SK-MEL-5 (cell line): ENCODE measurements around the gene CNGA3. TPM values are rescaled to one million over a fixed set of nuclear protein-coding genes. Genes with fewer than 3 reads are reported as not detected.
"Not testable (repeated sequence)": the region's sequence is repeated elsewhere in the genome, so short reads cannot be mapped to it uniquely, and the experiment has no call there.

Source experiments
- DNase-seq: peaks from one replicate; pipeline ENCODE4 v3.0.0-alpha.2; 2016; ENCODE audit warnings: low read depth, low spot score
- in situ Hi-C: cut with HindIII; loops from 2 replicates; pipeline ENCODE4 v1.10.0; 2016; ENCODE audit warnings: low sequenced_read_pairs, high pct_unique_total_duplicates, low pct_unique_long_range_greater_than_20kb
- polyA plus RNA-seq, 2 experiments: library from polyadenylated mRNA; depleted of rRNA; stranded (reverse); fragments of >200 nt; gene quantifications; 2 replicates each; pipeline ENCODE4 v1.2.3, GENCODE V29; 2015
- total RNA-seq: library from RNA; depleted of rRNA; stranded (reverse); fragments of >200 nt; shearing (Covaris generic); gene quantifications from 2 replicates; pipeline ENCODE4 v1.2.3, GENCODE V29; 2014; rRNA removed

The CNGA3 gene
- total RNA-seq: not detected in 2 replicates
- polyA plus RNA-seq (2015; cell fraction: cytosol; rRNA removed): not detected in 2 replicates
- polyA plus RNA-seq (2015; cell fraction: nucleus; rRNA removed): not detected in 2 replicates

DNA sequence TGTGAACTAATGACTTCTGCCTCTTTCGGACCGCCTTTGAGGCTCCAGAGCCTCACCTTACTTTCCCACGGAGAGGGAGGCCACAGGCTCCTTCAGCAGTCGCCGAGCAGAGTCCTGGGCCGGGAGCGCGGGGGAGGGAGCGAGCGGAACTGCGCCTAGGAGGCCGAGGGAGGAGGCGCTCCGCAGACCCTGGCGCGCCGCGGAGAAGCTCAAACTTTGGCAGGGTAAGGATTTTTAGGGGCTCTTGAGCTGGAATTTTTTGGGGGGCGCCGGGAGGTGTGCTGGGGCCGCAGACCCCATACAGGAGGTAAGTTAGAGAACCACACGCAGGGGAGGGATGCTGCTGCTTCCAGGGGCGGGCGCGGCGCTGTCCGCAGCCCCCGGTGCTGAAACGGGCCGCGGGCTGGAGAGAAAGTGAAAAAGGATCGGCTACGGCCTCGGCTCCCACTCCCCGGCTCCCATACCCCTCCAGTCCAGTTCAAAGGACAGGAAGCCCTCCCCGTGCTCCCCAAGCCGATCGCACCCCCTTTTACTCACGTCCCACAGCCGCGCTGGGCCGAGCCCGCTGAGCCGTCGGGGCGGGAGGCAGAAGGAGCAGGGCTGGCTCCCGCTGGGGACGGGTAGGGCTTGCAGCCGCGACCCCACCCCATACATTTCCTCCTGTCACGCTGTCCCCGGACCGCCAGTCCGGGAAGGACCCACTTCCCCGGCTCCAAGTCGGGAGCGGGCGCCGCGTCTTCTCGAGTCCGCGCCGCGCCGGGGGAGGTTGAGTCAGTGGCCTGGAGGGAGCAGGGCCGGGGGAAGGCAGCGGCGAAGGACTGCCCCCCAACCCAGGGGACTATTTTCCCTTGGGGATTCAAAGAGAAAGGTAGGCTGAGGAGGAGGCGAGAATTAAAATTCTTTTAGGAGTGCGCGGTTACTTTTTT, at the start of gene CNGA3:
CNGA3 (plus strand) TSS at position 146 of the 926 bp plus-strand sequence. CDS start 23,520 bp downstream, outside the sequence.
- no peak for DNase-seq
- in situ Hi-C loops: no loop called here

GRCh38 chr2:98297817-98298682, 48.2 kb upstream of the CNGA3 start:
- DNase-seq: no peak
- in situ Hi-C loops: no loop called here

GRCh38 chr2:98298683-98299164, 47.5 kb upstream of the CNGA3 start:
- DNase-seq: no peak
- in situ Hi-C loops: no loop called here

- no peak for DNase-seq
- in situ Hi-C loops: no loop called here
These were observed 46.9 kb upstream of the CNGA3 start for GRCh38 chr2:98299211-98299905.

- DNase-seq: no peak
- in situ Hi-C loops: no loop called here
These were observed 45.9 kb upstream of the CNGA3 start for GRCh38 chr2:98300141-98300874.

DNA sequence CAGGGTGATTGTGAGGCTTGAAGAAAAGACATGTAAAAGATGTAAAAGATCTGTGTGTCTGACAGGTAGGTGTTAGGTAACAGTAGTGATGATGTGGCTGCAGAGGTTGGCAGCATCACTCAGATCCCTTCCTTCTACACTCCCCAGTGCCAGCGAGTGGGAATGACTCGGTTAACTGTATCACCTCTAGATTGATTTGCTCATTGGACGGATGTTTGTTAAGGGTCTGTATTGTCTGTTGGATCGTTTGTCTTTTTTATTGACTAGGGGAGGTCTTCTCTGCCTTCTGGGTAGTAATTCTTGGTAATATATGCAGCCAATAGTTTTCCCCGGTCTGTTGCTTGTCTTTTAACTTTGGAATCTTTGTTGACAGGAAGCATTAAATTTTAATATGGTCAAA, 44.8 kb upstream of the CNGA3 start:
- no peak for DNase-seq
- in situ Hi-C loops: no loop called here

- DNase-seq, in situ Hi-C loops: not testable (repeated sequence)
These were observed 39.0 kb upstream of the CNGA3 start for GRCh38 chr2:98307131-98307696.

- DNase-seq: no peak
- in situ Hi-C loops: no loop called here
These were observed 38.2 kb upstream of the CNGA3 start for GRCh38 chr2:98308068-98308467.

DNA sequence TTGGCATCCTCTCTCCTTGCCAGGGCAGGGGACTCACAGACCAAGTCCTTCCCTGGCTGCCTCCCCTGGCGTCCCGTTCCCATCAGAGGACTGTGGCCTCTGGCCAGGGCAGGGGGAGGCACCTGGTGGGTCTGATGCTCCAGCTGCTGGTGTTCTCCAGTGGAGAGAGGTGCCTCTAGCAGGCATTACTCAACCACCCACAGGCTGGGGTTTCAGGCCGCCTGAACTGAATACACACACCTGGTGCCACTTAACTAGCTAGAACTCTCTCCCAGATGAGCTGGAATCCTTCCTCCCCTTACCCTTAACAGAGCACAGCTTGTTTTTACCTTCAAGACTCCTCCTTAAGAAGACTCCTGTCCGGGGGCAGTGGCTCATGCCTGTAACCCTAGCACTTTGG, 37.7 kb upstream of the CNGA3 start:
- no peak for DNase-seq
- in situ Hi-C loops: no loop called here

- no peak for DNase-seq
These were observed 36.7 kb upstream of the CNGA3 start for GRCh38 chr2:98309580-98309979.

DNA sequence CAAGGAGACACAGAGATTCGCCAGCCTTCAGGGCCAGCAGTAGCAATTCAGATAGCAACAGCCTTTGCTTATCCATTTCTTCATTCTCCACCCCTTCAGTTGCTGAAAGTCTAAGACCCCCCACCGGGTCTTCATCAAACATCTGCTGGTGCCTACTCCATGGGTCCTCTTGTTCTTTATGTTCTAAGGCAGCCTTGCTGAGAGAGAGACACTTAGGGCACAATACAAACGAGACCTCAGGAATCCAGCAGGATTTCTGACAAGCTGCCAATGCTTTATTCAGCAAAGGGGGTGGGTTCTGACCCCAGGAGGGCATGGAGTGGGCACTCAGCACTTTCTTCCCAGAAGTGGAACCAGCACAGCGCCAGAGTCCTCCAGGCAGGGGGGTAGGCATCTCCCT, 36.2 kb upstream of the CNGA3 start:
- in situ Hi-C loops: no loop called here

More at GRCh38 chr2:98309580-98309979, 36.7 kb upstream of the CNGA3 start:
- in situ Hi-C loops: no loop called here

GRCh38 chr2:98311090-98311489, 35.2 kb upstream of the CNGA3 start:
- in situ Hi-C loops: no loop called here
- no peak for DNase-seq

More for the DNA sequence above, 36.2 kb upstream of the CNGA3 start:
- no peak for DNase-seq

DNA sequence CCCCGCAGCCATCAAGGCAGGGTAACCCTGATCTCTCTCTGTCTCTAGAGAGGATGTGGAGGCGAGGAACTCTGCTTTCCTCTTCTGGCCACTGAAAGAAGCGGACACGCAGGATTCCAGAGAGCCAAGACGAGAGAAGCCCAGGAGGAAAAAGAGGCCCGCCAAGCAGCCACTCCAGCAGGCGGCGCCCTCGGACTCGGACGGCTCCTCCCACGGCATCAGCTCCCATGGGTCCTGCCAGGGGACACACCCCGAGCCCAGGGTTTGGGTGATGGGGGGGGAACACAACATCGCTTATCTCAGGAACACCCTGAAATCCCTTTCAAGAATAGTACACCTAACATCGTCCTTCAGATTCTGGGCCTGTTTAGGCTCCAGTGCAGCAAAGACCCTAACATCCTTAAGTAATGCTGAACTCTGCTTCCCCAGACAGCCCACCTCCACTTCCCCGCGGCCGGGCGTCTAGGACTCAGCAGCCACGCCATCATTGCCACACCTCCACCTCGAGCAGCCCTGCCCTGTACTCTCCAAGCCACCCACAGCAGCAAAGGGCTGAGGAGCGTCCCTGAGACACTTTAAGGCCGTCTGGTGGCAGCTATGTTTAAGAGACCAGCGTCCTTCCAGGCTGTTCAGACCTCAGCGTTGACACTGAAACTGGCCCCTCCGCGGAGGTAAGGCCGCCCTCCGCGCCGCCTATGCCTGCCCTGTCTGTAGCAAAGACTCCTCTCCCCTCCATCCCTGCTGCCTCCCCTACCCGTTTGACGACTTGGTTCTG, 34.3 kb upstream of the CNGA3 start:
- DNase-seq: peak; percentile 11
- in situ Hi-C loops: no loop called here

- no peak for DNase-seq
- in situ Hi-C loops: no loop called here
These were observed 32.6 kb upstream of the CNGA3 start for GRCh38 chr2:98313492-98314250.

- no peak for DNase-seq
- in situ Hi-C loops: no loop called here
These were observed 32.0 kb upstream of the CNGA3 start for GRCh38 chr2:98314251-98314650.
